HuH-7.5 (cell line): ENCODE measurements around the gene SEZ6L.
A peak's percentile ranks its signal among the peaks of the same experiment; 100 is the strongest.

Experiments
- DNase-seq: peaks from one replicate; pipeline ENCODE4 v3.0.0; 2011; ENCODE audit warnings: low spot score

The SEZ6L gene

GRCh38 chr22:26428515-26429457 lies 259.5 kb downstream of the SEZ6L start, which contains the start of gene ASPHD2:
TSS of gene ASPHD2 (plus strand) at chr22:26429260. CDS start at chr22:26433616, 4,356 bp downstream.
- peak; percentile 48 for DNase-seq

GRCh38 chr22:26429458-26430286 lies 260.4 kb downstream of the SEZ6L start:
- no peak for DNase-seq

GRCh38 chr22:26430600-26430999 lies 261.3 kb downstream of the SEZ6L start:
- no peak for DNase-seq

- no peak for DNase-seq
Observed at GRCh38 chr22:26431261-26431995, 262.2 kb downstream of the SEZ6L start.

- DNase-seq: no peak
Observed at GRCh38 chr22:26432619-26433311, 263.5 kb downstream of the SEZ6L start.
